IMR-90 (cell line): Measurements from ENCODE around the gene NSD2. TPM values are rescaled to one million over a fixed set of nuclear protein-coding genes. Genes with fewer than 3 reads are reported as not detected.

Experiments
- ATAC-seq: fragments of 200-7000 bp; cut with Tn5 transposase; 2 replicates; pipeline ENCODE4 v1.9.1; 2020; ENCODE audit warnings: low read depth, mild to moderate bottlenecking, moderate library complexity
- BruUV-seq: library from RNA; stranded (reverse); fragments of 400-500 nt; replicated peaks from 2 replicates; lab custom pipeline; 2021; lab: Mats Ljungman, UMichigan
- CTCF ChIA-PET: fragments of 300-600 bp; formaldehyde crosslinking; extraction: SDS; loops from one replicate; lab custom pipeline; 2021; ENCODE audit warnings: antibody characterized with exemption; lab: Yijun Ruan, JAX
- POLR2A ChIA-PET: fragments of 300-600 bp; sonication (Branson Sonifier 250); formaldehyde crosslinking; loops from one replicate; lab custom pipeline; 2022; ENCODE audit warnings: antibody characterized with exemption; ENCODE audit not compliant: unreplicated experiment; lab: Charles Lee
- DNase-seq: peaks from one replicate; pipeline ENCODE4 v3.0.0; 2013
- H2AFZ ChIP-seq: replicated peaks from 2 replicates; pipeline ENCODE3; 2013; ENCODE audit warnings: low read length, mild to moderate bottlenecking; ENCODE audit not compliant: poor library complexity
- H2AK5ac ChIP-seq: 2 replicates; pipeline ENCODE4 v1.6.1; 2013; ENCODE audit warnings: low read depth, low read length, inconsistent platforms
- H2AK9ac ChIP-seq: replicated peaks from 2 replicates; pipeline ENCODE3; 2013; ENCODE audit warnings: mild to moderate bottlenecking, low read depth, low read length, moderate library complexity; ENCODE audit not compliant: poor library complexity
- H2BK120ac ChIP-seq: 2 replicates; pipeline ENCODE4 v1.6.1; 2013; ENCODE audit warnings: low read depth, low read length, inconsistent platforms
- H2BK15ac ChIP-seq: 3 replicates; pipeline ENCODE4 v1.6.1; 2013; ENCODE audit warnings: low read depth, low read length, inconsistent platforms
- H2BK20ac ChIP-seq: 2 replicates; pipeline ENCODE4 v1.6.1; 2013; ENCODE audit warnings: low read depth, mild to moderate bottlenecking, inconsistent platforms, low read length, moderate library complexity
- H2BK5ac ChIP-seq: 2 replicates; pipeline ENCODE4 v1.6.1; 2013; ENCODE audit warnings: mild to moderate bottlenecking, low read depth, low read length, inconsistent platforms; ENCODE audit not compliant: poor library complexity, severe bottlenecking
- H3K14ac ChIP-seq: replicated peaks from 2 replicates; pipeline ENCODE4 v1.6.1; 2013; ENCODE audit warnings: low read depth, low read length, inconsistent platforms
- H3K18ac ChIP-seq: 2 replicates; pipeline ENCODE4 v1.6.1; 2013; ENCODE audit warnings: low read depth, low read length, control low read depth
- H3K23ac ChIP-seq: 2 replicates; pipeline ENCODE4 v1.6.1; 2013; ENCODE audit warnings: low read depth, low read length, inconsistent platforms
- H3K27ac ChIP-seq: 2 replicates; pipeline ENCODE4 v1.5.1; 2013; ENCODE audit warnings: mild to moderate bottlenecking, control low read depth, low read length; ENCODE audit not compliant: insufficient read depth
- H3K27me3 ChIP-seq: 2 replicates; pipeline ENCODE4 v1.6.1; 2013; ENCODE audit warnings: low read length; ENCODE audit not compliant: control insufficient read depth, insufficient read depth
- H3K36me3 ChIP-seq: 2 replicates; pipeline ENCODE4 v1.6.1; 2013; ENCODE audit warnings: low read length, mixed read lengths; ENCODE audit not compliant: control insufficient read depth, insufficient read depth
- H3K4ac ChIP-seq: 2 replicates; pipeline ENCODE4 v1.6.1; 2013; ENCODE audit warnings: low read depth, low read length, inconsistent platforms
- H3K4me1 ChIP-seq: 2 replicates; pipeline ENCODE4 v1.6.1; 2013; ENCODE audit warnings: low read length, mixed read lengths; ENCODE audit not compliant: control insufficient read depth, insufficient read depth
- H3K4me2 ChIP-seq: 2 replicates; pipeline ENCODE4 v1.6.1; 2013; ENCODE audit warnings: low read depth, mild to moderate bottlenecking, control low read depth, low read length, moderate library complexity
- H3K4me3 ChIP-seq: 2 replicates; pipeline ENCODE4 v1.5.1; 2013; ENCODE audit warnings: low read depth, mild to moderate bottlenecking, control low read depth, low read length, moderate library complexity; ENCODE audit not compliant: insufficient read depth
- H3K56ac ChIP-seq: 2 replicates; pipeline ENCODE4 v1.6.1; 2013; ENCODE audit warnings: low read length, inconsistent platforms; ENCODE audit not compliant: insufficient read depth; ENCODE audit errors: extremely low read depth
- H3K79me1 ChIP-seq, 2 experiments: 2 replicates each; pipeline ENCODE4 v1.6.1; 2013; ENCODE audit warnings: low read length in 2 of 2, inconsistent platforms in 1 of 2, low read depth in 1 of 2
- H3K9ac ChIP-seq: 2 replicates; pipeline ENCODE4 v1.6.1; 2013; ENCODE audit warnings: low read depth, low read length, control low read depth
- H3K9me1 ChIP-seq: 2 replicates; pipeline ENCODE4 v1.6.1; 2013; ENCODE audit warnings: low read length, inconsistent platforms; ENCODE audit not compliant: insufficient read depth
- H3K9me3 ChIP-seq: 2 replicates; pipeline ENCODE4 v1.6.1; 2013; ENCODE audit warnings: low read length; ENCODE audit not compliant: control insufficient read depth, insufficient read depth
- H4K20me1 ChIP-seq: 2 replicates; pipeline ENCODE4 v1.6.1; 2013; ENCODE audit warnings: low read length, inconsistent platforms; ENCODE audit not compliant: insufficient read depth
- H4K5ac ChIP-seq: 2 replicates; pipeline ENCODE4 v1.6.1; 2013; ENCODE audit warnings: mild to moderate bottlenecking, low read depth, low read length, control low read depth
- H4K8ac ChIP-seq, 2 experiments: 2 replicates each; pipeline ENCODE4 v1.6.1; 2013; ENCODE audit warnings: low read depth in 2 of 2, low read length in 2 of 2, control low read depth in 1 of 2, inconsistent platforms in 1 of 2
- H4K91ac ChIP-seq: 2 replicates; pipeline ENCODE4 v1.6.1; 2013; ENCODE audit warnings: low read depth, low read length, inconsistent platforms; ENCODE audit not compliant: insufficient read depth
- FOS ChIP-seq: fragments of 150-350 bp; IDR thresholded peaks from 2 replicates; pipeline ENCODE4 v1.6.1; 2016; ENCODE audit warnings: low read depth, low read length
- MXI1 ChIP-seq: IDR thresholded peaks from 2 replicates; pipeline ENCODE4 v1.6.1; 2012; ENCODE audit warnings: low read depth, mild to moderate bottlenecking, low read length, moderate library complexity, borderline replicate concordance
- NFE2L2 ChIP-seq: fragments of 150-350 bp; IDR thresholded peaks from 2 replicates; pipeline ENCODE4 v1.6.1; 2016; ENCODE audit warnings: low read depth, mild to moderate bottlenecking, low read length
- SMC3 ChIP-seq: fragments of 150-350 bp; IDR thresholded peaks from 2 replicates; pipeline ENCODE4 v1.6.1; 2016; ENCODE audit warnings: low read depth, mild to moderate bottlenecking, antibody characterized with exemption, low read length, moderate library complexity
- USF2 ChIP-seq: fragments of 150-350 bp; IDR thresholded peaks from 2 replicates; pipeline ENCODE4 v1.6.1; 2017; ENCODE audit warnings: mild to moderate bottlenecking, antibody characterized with exemption, low read length, low read depth
- WGBS, 2 experiments: methylation state at CpG; one replicate each; pipeline versions ENCODE4 v1.1.5 to v1.1.7; 2013; ENCODE audit warnings: missing lambda C conversion rate in 2 of 2; ENCODE audit not compliant: insufficient read length in 1 of 2; ENCODE audit errors: extremely low coverage in 2 of 2; 5-methylcytosine and 5-hydroxymethylcytosine counted together
- dilution Hi-C: fragments of 300-500 bp; cut with HindIII; formaldehyde crosslinking; loops from one replicate; pipeline ENCODE4 v1.14.3; 2018; ENCODE audit warnings: low sequenced_read_pairs; ENCODE audit not compliant: unreplicated experiment
- in situ Hi-C: fragments of 300-500 bp; cut with MboI; formaldehyde crosslinking; loops from 3 replicates; pipeline ENCODE4 v1.14.3; 2019; ENCODE audit warnings: low sequenced_read_pairs, inconsistent platforms, mixed read lengths
- intact Hi-C: fragments of 100-400 bp; cut with micrococcal nuclease; formaldehyde crosslinking; loops from 2 replicates; pipeline ENCODE4 v1.10.0; 2022
- polyA plus RNA-seq, 3 experiments: library from polyadenylated mRNA; depleted of rRNA; stranded (reverse); fragments of >200 nt; gene quantifications; 2 replicates each; pipeline ENCODE4 v1.2.3, GENCODE V29; 2012; ENCODE audit warnings: low replicate concordance in 1 of 3
- total RNA-seq: library from RNA; depleted of rRNA; stranded (reverse); fragments of >200 nt; gene quantifications from 2 replicates; pipeline ENCODE4 v1.2.3, GENCODE V29; 2012
- TF ChIP-seq, protein P1 (sequence below): conservative IDR thresholded peaks from 2 replicates; pipeline ENCODE4 v1.5.1; 2012; ENCODE audit warnings: mild to moderate bottlenecking, low read depth, low read length, improper control_type of control experiment

Gene NSD2
- total and polyA plus RNA-seq, 2 of the 4 experiments (the other 2 are of a cell fraction): 35.9 to 68.1 TPM

DNA sequence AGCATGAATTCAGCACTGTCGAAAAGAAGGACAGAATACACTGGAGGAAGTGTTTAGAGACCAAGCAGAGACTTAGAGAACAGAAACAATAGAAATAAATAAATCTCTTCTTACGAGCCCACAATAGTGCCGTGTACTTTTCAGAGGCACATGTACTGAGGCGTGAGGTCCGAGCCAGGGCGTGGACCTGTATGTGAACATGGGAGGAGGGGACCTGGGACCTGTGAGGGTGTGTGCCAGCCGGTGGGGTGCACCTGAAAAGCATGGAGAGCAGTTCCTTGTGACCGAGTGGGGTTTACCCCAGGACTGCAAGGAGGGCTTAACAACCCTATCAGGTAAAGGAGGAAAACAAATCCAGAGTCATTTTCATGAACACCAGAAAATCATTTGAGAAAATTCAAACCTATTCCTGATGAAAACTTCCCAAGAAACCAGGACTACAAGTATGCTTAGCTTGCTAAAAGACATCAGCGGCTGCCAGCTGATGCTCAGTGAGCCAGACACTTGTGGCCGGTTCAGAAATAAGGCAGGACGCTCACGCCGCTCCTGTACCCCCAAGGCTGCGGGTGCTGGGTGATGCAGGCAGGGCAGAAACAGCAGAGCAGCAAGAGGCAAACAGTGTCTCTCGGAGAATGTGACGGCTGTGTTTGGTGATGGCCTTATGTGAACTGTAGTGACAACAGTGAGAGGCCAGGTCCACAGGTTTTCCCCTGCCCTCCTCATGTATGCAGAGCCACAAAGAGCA, 100.4 kb downstream of the NSD2 start:
- DNase-seq (no peak), ATAC-seq (no peak)
- POLR2A ChIA-PET: interaction anchor here (0.6 kb wide), 1 partner anchor 996 kb away, joined by 3 read pairs; no protein-coding TSS in a partner anchor
- H2BK120ac ChIP-seq: no peak overlapping the region
- TF ChIP-seq MXI1 (no peak), USF2 (no peak), SMC3 (no peak), NFE2L2 (no peak), FOS (no peak)
- TF ChIP-seq, protein P1, sequence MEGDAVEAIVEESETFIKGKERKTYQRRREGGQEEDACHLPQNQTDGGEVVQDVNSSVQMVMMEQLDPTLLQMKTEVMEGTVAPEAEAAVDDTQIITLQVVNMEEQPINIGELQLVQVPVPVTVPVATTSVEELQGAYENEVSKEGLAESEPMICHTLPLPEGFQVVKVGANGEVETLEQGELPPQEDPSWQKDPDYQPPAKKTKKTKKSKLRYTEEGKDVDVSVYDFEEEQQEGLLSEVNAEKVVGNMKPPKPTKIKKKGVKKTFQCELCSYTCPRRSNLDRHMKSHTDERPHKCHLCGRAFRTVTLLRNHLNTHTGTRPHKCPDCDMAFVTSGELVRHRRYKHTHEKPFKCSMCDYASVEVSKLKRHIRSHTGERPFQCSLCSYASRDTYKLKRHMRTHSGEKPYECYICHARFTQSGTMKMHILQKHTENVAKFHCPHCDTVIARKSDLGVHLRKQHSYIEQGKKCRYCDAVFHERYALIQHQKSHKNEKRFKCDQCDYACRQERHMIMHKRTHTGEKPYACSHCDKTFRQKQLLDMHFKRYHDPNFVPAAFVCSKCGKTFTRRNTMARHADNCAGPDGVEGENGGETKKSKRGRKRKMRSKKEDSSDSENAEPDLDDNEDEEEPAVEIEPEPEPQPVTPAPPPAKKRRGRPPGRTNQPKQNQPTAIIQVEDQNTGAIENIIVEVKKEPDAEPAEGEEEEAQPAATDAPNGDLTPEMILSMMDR: no peak
- H4K5ac ChIP-seq: no peak overlapping the region
- H2AK5ac ChIP-seq: no peak overlapping the region
- H3K36me3 ChIP-seq: peaks cover 41% of the 10 kb centered on the region
- WGBS, 2 experiments: 94% methylated on average over 6 of the region's 16 CpGs; no CpG with 5 or more reads in 1 of the 2 experiments
- no peak overlapping the region for H2AFZ ChIP-seq
- dilution Hi-C loops (no loop called here), in situ Hi-C loops (no loop called here), intact Hi-C loops (no loop called here)
- BruUV-seq: no TSS peak
- H4K20me1 ChIP-seq: no peaks in the 10 kb centered on the region; the same call in 1 of the 2 replicates
- peak overlapping the region; percentile 20 for H2AK9ac ChIP-seq
- no peak overlapping the region for H2BK20ac ChIP-seq
- no peak overlapping the region for H4K8ac ChIP-seq
- H3K27ac ChIP-seq: no peak overlapping the region
- no peaks in the 10 kb centered on the region for H3K27me3 ChIP-seq
- H4K91ac ChIP-seq: no peak overlapping the region
- no peak overlapping the region for H3K9ac ChIP-seq
- peaks cover 9 to 42% of the 10 kb centered on the region in 2 experiments; a peak in 3 of 4 replicates for H3K79me1 ChIP-seq
- H3K23ac ChIP-seq: no peak overlapping the region
- no peaks in the 10 kb centered on the region for H3K9me3 ChIP-seq
- H3K4ac ChIP-seq: no peak overlapping the region
- no peak overlapping the region for H3K4me2 ChIP-seq
- no peak overlapping the region for H3K18ac ChIP-seq
- 0 out of 2 replicates have a peak, but pooled peaks cover 4% of the 10 kb centered on the region for H3K9me1 ChIP-seq
- no peaks in the 10 kb centered on the region for H3K4me1 ChIP-seq
- CTCF ChIA-PET: no interaction called here
- H3K56ac ChIP-seq: no peak overlapping the region
- H3K4me3 ChIP-seq: no peak overlapping the region
- H3K14ac ChIP-seq: no peak overlapping the region
- no peak overlapping the region for H2BK5ac ChIP-seq
- no peak overlapping the region for H2BK15ac ChIP-seq
